Fibroblast of skin of back (primary cell): ENCODE results near the gene SELE.

ENCODE experiments used
- DNase-seq: peaks from one replicate; pipeline ENCODE4 v3.0.0-alpha.2; 2013

Gene SELE

GRCh38 chr1:169681140-169681539 lies 52.7 kb downstream of the SELE start:
- no peak for DNase-seq

- no peak for DNase-seq
Measured at GRCh38 chr1:169680377-169681019, 53.4 kb downstream of the SELE start.

- no peak for DNase-seq
Measured at GRCh38 chr1:169679692-169680091, 54.2 kb downstream of the SELE start.

- no peak for DNase-seq
Measured at GRCh38 chr1:169676001-169676400, 57.9 kb downstream of the SELE start.
